HG02884 (cell line): ENCODE measurements around the gene HS3ST3B1.
A peak's percentile ranks its signal among the peaks of the same experiment; 100 is the strongest.

Experiments
- ATAC-seq: cut with Tn5 transposase; IDR thresholded peaks from one replicate; pipeline ENCODE4 v1.9.1; 2021; ENCODE audit warnings: mild to moderate bottlenecking, moderate library complexity; ENCODE audit not compliant: unreplicated experiment

HS3ST3B1 gene

GRCh38 chr17:14300575-14301278 lies at the start of gene HS3ST3B1:
TSS of gene HS3ST3B1 (plus strand) at chr17:14301081. CDS start at chr17:14301519, 438 bp downstream.
- ATAC-seq: peak; percentile 70

- no peak for ATAC-seq
Observed at GRCh38 chr17:14261406-14261805, 39.5 kb upstream of the HS3ST3B1 start.

- ATAC-seq: no peak
Observed at GRCh38 chr17:14268264-14268663, 32.6 kb upstream of the HS3ST3B1 start.

- ATAC-seq: no peak
Observed at GRCh38 chr17:14269473-14269872, 31.4 kb upstream of the HS3ST3B1 start.

GRCh38 chr17:14270508-14270907 lies 30.4 kb upstream of the HS3ST3B1 start:
- no peak for ATAC-seq

GRCh38 chr17:14276535-14277250 lies 24.2 kb upstream of the HS3ST3B1 start:
- ATAC-seq: no peak

GRCh38 chr17:14281530-14281929 lies 19.4 kb upstream of the HS3ST3B1 start:
- no peak for ATAC-seq

- no peak for ATAC-seq
Observed at GRCh38 chr17:14282726-14283125, 18.2 kb upstream of the HS3ST3B1 start.

GRCh38 chr17:14289162-14289561 lies 11.7 kb upstream of the HS3ST3B1 start:
- ATAC-seq: no peak

- ATAC-seq: no peak
Observed at GRCh38 chr17:14294876-14295275, 6.0 kb upstream of the HS3ST3B1 start.

DNA sequence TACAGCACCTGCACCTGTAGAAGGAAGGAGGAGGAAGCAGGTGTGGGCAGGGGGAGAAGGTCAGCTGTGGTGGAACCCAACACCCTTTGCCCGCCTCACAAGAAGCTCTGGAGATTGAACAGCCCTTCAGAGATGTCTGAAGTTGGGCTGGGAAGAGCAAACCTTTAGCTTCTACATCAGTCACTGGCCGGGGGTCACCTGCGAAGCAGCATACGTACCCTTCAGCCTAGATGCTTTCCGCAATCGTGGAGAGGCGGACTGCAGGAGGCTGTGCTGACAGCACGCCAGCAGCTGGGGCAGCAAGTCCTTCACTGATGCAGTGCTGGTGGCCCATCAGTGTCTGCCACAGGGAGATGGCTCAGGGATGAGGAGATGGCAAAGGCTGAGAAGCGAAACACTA lies 5.2 kb upstream of the HS3ST3B1 start:
- no peak for ATAC-seq

- ATAC-seq: no peak
Observed at GRCh38 chr17:14296166-14296910, 4.5 kb upstream of the HS3ST3B1 start.

- no peak for ATAC-seq
Observed at GRCh38 chr17:14297161-14297851, 3.6 kb upstream of the HS3ST3B1 start.

- no peak for ATAC-seq
Observed at GRCh38 chr17:14298221-14298946, 2.5 kb upstream of the HS3ST3B1 start.

DNA sequence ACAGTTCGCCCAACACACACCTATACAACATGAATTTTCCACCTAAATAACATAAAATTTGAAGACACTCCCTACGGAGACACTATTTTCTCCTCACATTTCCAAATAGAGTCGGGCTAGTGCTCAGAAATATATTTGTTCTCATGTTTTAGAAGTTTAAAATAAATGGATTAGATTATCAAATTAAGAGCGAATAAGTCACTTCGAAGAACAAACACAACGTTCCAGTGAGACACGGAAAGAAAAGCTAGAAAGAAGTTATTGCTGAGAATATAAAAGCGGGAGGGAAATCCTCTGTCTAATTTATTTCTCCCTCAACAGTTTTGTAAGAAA lies 2.0 kb upstream of the HS3ST3B1 start:
- ATAC-seq: no peak

DNA sequence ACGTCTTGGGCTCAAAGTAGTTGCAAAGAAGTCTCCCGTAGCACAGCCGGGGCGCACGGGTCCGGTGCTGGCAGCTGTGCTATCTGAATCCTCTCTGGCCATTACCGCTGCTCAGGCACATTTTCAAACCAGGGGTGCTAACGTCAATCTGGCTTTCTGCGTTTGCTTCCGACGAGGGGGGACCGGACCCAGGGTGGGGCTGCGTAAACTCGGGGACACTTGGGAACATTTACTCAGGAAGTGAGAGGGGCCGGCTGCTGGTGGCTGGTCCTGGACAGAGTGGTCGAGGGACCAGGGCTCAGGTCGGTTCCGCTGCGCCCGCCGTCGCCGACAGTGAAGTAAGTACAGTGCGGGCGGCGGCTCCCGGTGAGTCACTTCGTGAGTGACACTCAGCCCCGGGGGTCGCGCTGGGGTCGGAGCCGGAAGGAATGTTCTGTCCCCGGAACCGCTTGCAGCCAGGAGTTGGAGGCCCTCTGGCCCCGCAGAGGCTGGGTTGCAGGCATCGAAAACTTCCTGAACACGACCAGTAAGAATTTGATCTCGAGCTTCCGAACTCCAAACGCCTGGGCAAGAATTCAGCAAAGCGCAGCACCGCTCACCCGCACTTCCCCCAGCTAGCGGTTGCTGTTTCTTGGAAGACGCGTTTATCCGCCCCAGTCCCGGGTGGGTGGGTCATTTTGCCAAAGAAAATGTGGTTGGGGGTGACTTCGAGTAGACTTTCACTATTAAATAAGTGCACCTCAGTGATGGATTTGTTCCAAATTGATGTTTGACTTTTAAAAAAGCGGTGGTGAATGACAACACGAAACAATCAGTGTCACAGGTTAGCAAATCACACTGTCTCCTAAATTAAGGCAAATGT lies 1.4 kb upstream of the HS3ST3B1 start:
- no peak for ATAC-seq

GRCh38 chr17:14301279-14302090 lies 604 bp downstream of the HS3ST3B1 start:
- ATAC-seq: peak; percentile 0

DNA sequence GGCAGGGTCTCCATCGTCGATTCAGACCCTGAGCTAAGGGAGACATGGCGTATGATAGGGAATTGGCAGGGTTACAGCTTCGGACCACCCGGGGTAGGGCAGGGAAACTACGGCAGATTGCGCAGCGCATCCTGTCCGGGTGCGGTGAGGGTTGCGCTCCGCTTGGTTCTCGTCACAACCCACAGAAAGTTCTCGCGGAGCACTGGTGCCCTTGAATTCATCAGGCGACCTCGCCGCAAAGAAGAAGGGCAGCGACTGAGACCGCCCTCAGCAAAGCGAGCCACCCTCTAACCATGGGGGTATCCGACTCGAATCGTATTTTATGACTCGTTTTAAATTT lies 1.2 kb downstream of the HS3ST3B1 start:
- no peak for ATAC-seq
